Measurements from ENCODE around the gene ELFN1. TPM values are rescaled to one million over a fixed set of nuclear protein-coding genes. Genes with fewer than 3 reads are reported as not detected.

ELFN1 gene
- total RNA-seq, 1 donor from 2014 or later = 9.5 TPM

GRCh38 chr7:1677206-1678080, 7.4 kb downstream of the ELFN1 start:
- DNase-seq = no peak

- no peak for DNase-seq
Measured at GRCh38 chr7:1678081-1678543, 8.0 kb downstream of the ELFN1 start.

- DNase-seq = no peak
Measured at GRCh38 chr7:1678571-1679325, 8.7 kb downstream of the ELFN1 start.

GRCh38 chr7:1679326-1679965, 9.4 kb downstream of the ELFN1 start:
- DNase-seq = no peak

- no peak for DNase-seq
Measured at GRCh38 chr7:1679966-1680730, 10.1 kb downstream of the ELFN1 start.

GRCh38 chr7:1681581-1681980, 11.5 kb downstream of the ELFN1 start:
- no peak for DNase-seq

- DNase-seq = no peak
Measured at GRCh38 chr7:1685000-1685624, 15.0 kb downstream of the ELFN1 start.

- DNase-seq = no peak
Measured at GRCh38 chr7:1688542-1688941, 18.5 kb downstream of the ELFN1 start.

GRCh38 chr7:1689311-1689710, 19.2 kb downstream of the ELFN1 start:
- DNase-seq = no peak

GRCh38 chr7:1690359-1690958, 20.4 kb downstream of the ELFN1 start:
- no peak for DNase-seq

- DNase-seq = no peak
Measured at GRCh38 chr7:1691096-1691495, 21.0 kb downstream of the ELFN1 start.

GRCh38 chr7:1691601-1692514, 21.8 kb downstream of the ELFN1 start:
- DNase-seq = peak; percentile 42

- no peak for DNase-seq
Measured at GRCh38 chr7:1692515-1693418, 22.7 kb downstream of the ELFN1 start.

- DNase-seq = no peak
Measured at GRCh38 chr7:1693419-1693990, 23.4 kb downstream of the ELFN1 start.

- DNase-seq = no peak
Measured at GRCh38 chr7:1693991-1694524, 24.0 kb downstream of the ELFN1 start.

- no peak for DNase-seq
Measured at GRCh38 chr7:1694611-1695511, 24.8 kb downstream of the ELFN1 start.

GRCh38 chr7:1695800-1696454, 25.9 kb downstream of the ELFN1 start:
- DNase-seq = no peak

All from occipital lobe (tissue), 2 donors.